ENCODE data around the gene IL11RA. TPM values are rescaled to one million over a fixed set of nuclear protein-coding genes. Genes with fewer than 3 reads are reported as not detected.

IL11RA gene
- total RNA-seq, 1 donor from 2014 or later = 61.4 TPM

- no peak for DNase-seq (ENCODE audit: low spot score)
- no peaks in the 10 kb centered on the region for H3K9me3 Mint-ChIP-seq (ENCODE audit: unreplicated experiment)
- H3K36me3 Mint-ChIP-seq (ENCODE audit: low read depth, unreplicated experiment) = no peaks in the 10 kb centered on the region
- peaks cover 24% of the 10 kb centered on the region for H3K4me1 Mint-ChIP-seq (ENCODE audit: unreplicated experiment)
- TF ChIP-seq, protein P1, sequence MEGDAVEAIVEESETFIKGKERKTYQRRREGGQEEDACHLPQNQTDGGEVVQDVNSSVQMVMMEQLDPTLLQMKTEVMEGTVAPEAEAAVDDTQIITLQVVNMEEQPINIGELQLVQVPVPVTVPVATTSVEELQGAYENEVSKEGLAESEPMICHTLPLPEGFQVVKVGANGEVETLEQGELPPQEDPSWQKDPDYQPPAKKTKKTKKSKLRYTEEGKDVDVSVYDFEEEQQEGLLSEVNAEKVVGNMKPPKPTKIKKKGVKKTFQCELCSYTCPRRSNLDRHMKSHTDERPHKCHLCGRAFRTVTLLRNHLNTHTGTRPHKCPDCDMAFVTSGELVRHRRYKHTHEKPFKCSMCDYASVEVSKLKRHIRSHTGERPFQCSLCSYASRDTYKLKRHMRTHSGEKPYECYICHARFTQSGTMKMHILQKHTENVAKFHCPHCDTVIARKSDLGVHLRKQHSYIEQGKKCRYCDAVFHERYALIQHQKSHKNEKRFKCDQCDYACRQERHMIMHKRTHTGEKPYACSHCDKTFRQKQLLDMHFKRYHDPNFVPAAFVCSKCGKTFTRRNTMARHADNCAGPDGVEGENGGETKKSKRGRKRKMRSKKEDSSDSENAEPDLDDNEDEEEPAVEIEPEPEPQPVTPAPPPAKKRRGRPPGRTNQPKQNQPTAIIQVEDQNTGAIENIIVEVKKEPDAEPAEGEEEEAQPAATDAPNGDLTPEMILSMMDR (IDR thresholded peaks at IDR 0.05; ENCODE audit: unreplicated experiment) = no peak
- H3K4me3 Mint-ChIP-seq (ENCODE audit: unreplicated experiment) = peak overlapping the region; percentile 32
- H3K27ac Mint-ChIP-seq (ENCODE audit: unreplicated experiment) = no peak overlapping the region
- peaks cover 13% of the 10 kb centered on the region for H3K27me3 Mint-ChIP-seq (ENCODE audit: unreplicated experiment)
These were observed 2.5 kb downstream of the IL11RA start for GRCh38 chr9:34654323-34655051.

- peaks cover under 1% of the 10 kb centered on the region for H3K36me3 Mint-ChIP-seq (ENCODE audit: low read depth, unreplicated experiment)
- H3K27me3 Mint-ChIP-seq (ENCODE audit: unreplicated experiment) = peaks cover 13% of the 10 kb centered on the region
- TF ChIP-seq, protein P1 (IDR thresholded peaks at IDR 0.05; ENCODE audit: unreplicated experiment) = no peak
- no peaks in the 10 kb centered on the region for H3K9me3 Mint-ChIP-seq (ENCODE audit: unreplicated experiment)
- H3K27ac Mint-ChIP-seq (ENCODE audit: unreplicated experiment) = no peak overlapping the region
- no peak overlapping the region for H3K4me3 Mint-ChIP-seq (ENCODE audit: unreplicated experiment)
- no peak for DNase-seq (ENCODE audit: low spot score)
- peaks cover 24% of the 10 kb centered on the region for H3K4me1 Mint-ChIP-seq (ENCODE audit: unreplicated experiment)
These were observed 3.4 kb downstream of the IL11RA start for GRCh38 chr9:34655394-34655793.

DNA sequence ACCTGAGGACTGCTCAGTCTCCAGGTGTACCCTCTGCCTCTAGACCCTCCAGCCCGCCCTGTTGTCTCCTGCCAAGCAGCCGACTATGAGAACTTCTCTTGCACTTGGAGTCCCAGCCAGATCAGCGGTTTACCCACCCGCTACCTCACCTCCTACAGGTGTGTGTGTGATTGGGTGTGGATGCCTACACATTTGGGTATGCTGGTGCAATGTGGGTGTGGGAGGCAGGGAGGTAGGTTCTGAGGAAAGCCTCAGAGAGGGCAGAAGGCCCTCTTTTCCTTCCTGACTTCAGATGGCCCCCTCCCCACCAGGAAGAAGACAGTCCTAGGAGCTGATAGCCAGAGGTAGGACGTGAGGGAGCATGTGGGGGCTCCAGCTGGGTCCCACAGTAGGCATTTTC, 5.0 kb downstream of the IL11RA start:
- TF ChIP-seq, protein P1 (IDR thresholded peaks at IDR 0.05; ENCODE audit: unreplicated experiment) = no peak
- Mint-ChIP-seq H3K4me3 (ENCODE audit: unreplicated experiment) (no peak overlapping the region), H3K36me3 (ENCODE audit: low read depth, unreplicated experiment) (peaks cover 12% of the 10 kb centered on the region), H3K27ac (ENCODE audit: unreplicated experiment) (no peak overlapping the region), H3K27me3 (ENCODE audit: unreplicated experiment) (peaks cover 15% of the 10 kb centered on the region), H3K9me3 (ENCODE audit: unreplicated experiment) (no peaks in the 10 kb centered on the region), H3K4me1 (ENCODE audit: unreplicated experiment) (peaks cover 19% of the 10 kb centered on the region)
- no peak for DNase-seq (ENCODE audit: low spot score)

GRCh38 chr9:34658461-34658860, 6.5 kb downstream of the IL11RA start:
- DNase-seq (ENCODE audit: low spot score) = no peak
- no peak overlapping the region for H3K27ac Mint-ChIP-seq (ENCODE audit: unreplicated experiment)
- peaks cover 13% of the 10 kb centered on the region for H3K4me1 Mint-ChIP-seq (ENCODE audit: unreplicated experiment)
- no peak overlapping the region for H3K4me3 Mint-ChIP-seq (ENCODE audit: unreplicated experiment)
- H3K36me3 Mint-ChIP-seq (ENCODE audit: low read depth, unreplicated experiment) = peaks cover 14% of the 10 kb centered on the region
- TF ChIP-seq, protein P1 (IDR thresholded peaks at IDR 0.05; ENCODE audit: unreplicated experiment) = no peak
- peaks cover 17% of the 10 kb centered on the region for H3K27me3 Mint-ChIP-seq (ENCODE audit: unreplicated experiment)
- no peaks in the 10 kb centered on the region for H3K9me3 Mint-ChIP-seq (ENCODE audit: unreplicated experiment)

DNA sequence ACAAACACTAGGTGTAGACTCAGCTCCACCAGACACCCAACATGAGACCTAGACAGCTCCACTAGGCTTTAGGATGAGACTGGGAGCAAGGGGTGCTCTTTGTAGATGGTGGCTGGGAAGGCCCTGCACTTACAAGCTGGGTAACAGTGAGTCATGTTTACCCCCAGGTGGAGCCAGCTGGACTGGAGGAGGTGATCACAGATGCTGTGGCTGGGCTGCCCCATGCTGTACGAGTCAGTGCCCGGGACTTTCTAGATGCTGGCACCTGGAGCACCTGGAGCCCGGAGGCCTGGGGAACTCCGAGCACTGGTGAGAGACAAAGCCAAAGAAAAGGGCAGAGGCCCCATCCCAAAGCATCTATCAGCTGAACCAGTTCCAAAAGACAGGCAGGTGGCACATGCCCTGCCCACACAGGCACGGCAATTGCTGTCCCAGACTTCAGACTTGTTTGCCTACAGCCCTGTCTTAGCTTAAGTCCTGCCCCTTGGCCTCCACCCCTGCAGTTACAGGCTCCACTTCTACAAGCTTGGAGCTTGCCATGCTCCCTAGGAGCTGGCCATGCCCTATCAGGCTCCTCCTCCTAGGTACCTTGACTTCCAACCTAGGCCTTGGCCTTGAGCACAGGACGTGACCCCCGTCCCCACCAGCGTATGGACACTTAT, 7.7 kb downstream of the IL11RA start:
- no peaks in the 10 kb centered on the region for H3K9me3 Mint-ChIP-seq (ENCODE audit: unreplicated experiment)
- DNase-seq (ENCODE audit: low spot score) = no peak
- peaks cover 20% of the 10 kb centered on the region for H3K4me1 Mint-ChIP-seq (ENCODE audit: unreplicated experiment)
- TF ChIP-seq, protein P1 (IDR thresholded peaks at IDR 0.05; ENCODE audit: unreplicated experiment) = no peak
- no peak overlapping the region for H3K4me3 Mint-ChIP-seq (ENCODE audit: unreplicated experiment)
- H3K27me3 Mint-ChIP-seq (ENCODE audit: unreplicated experiment) = peaks cover 20% of the 10 kb centered on the region
- peaks cover 14% of the 10 kb centered on the region for H3K36me3 Mint-ChIP-seq (ENCODE audit: low read depth, unreplicated experiment)
- H3K27ac Mint-ChIP-seq (ENCODE audit: unreplicated experiment) = no peak overlapping the region
